Brain microvascular endothelial cell (primary cell): ENCODE data around the gene KCNK15.
A peak's percentile ranks its signal among the peaks of the same experiment; 100 is the strongest.

Experiments used
- DNase-seq: peaks from one replicate; pipeline ENCODE4 v3.0.0-alpha.2; 2020
- H3K27ac ChIP-seq: fragments of 250-450 bp; sonication (Bioruptor Pico); 2 replicates; pipeline ENCODE4 v1.5.1; 2020; ENCODE audit warnings: mild to moderate bottlenecking, moderate library complexity
- H3K27me3 ChIP-seq: fragments of 250-450 bp; sonication (Bioruptor Pico); replicated peaks from 2 replicates; pipeline ENCODE4 v1.5.1; 2020; ENCODE audit warnings: mild to moderate bottlenecking
- H3K36me3 ChIP-seq: fragments of 250-450 bp; sonication (Bioruptor Pico); replicated peaks from 2 replicates; pipeline ENCODE4 v1.5.1; 2020; ENCODE audit warnings: mild to moderate bottlenecking
- H3K4me3 ChIP-seq: 2 replicates; pipeline ENCODE4 v1.5.1; 2011; ENCODE audit warnings: low read depth, mild to moderate bottlenecking, control low read depth, low read length, moderate library complexity
- in situ Hi-C: cut with HindIII; loops from 2 replicates; pipeline ENCODE4 v1.10.0; 2017; ENCODE audit warnings: low sequenced_read_pairs, low pct_ligation_motif_present
- TF ChIP-seq, protein P1 (sequence below): IDR thresholded peaks from 2 replicates; pipeline ENCODE4 v1.5.1; 2011; ENCODE audit warnings: low read depth, mild to moderate bottlenecking, moderate library complexity, low read length, control low read depth, inconsistent platforms; ENCODE audit errors: missing control alignments

KCNK15 gene

DNA sequence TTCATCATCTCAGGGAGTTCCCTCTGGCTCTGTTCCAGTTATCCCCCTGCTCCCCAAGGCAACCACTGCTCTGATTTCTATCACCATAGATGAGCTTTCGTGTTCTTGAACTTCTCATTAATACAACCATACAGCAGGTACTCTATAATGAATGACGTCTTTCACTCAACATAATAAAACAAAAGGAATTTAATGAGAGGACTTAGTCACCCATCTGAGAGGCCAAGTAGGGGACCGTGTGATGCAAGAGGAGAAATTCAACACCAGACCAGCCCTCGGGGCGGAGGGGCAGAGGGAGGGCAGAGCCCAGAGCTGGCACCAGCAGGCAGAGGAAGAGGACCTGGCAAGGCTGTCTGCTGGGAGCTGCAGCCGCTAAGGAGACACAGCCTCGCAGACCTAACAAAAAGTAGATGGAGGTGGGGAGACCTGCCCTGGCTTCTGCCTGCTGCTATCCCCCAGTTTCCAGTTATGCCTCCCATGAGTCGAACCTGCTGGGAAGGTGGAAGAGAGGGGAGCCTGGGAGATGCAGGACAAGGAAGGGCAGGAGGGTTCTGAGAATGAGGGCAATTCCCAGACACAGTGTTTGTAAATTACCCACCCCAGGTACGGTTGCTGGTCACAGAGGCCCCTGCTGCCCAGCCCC, 16.7 kb upstream of the KCNK15 start:
- TF ChIP-seq, protein P1, sequence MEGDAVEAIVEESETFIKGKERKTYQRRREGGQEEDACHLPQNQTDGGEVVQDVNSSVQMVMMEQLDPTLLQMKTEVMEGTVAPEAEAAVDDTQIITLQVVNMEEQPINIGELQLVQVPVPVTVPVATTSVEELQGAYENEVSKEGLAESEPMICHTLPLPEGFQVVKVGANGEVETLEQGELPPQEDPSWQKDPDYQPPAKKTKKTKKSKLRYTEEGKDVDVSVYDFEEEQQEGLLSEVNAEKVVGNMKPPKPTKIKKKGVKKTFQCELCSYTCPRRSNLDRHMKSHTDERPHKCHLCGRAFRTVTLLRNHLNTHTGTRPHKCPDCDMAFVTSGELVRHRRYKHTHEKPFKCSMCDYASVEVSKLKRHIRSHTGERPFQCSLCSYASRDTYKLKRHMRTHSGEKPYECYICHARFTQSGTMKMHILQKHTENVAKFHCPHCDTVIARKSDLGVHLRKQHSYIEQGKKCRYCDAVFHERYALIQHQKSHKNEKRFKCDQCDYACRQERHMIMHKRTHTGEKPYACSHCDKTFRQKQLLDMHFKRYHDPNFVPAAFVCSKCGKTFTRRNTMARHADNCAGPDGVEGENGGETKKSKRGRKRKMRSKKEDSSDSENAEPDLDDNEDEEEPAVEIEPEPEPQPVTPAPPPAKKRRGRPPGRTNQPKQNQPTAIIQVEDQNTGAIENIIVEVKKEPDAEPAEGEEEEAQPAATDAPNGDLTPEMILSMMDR, result no peak
- Histone ChIP-seq H3K4me3 (no peak overlapping the region), H3K36me3 (no peaks in the 10 kb centered on the region), H3K27me3 (no peaks in the 10 kb centered on the region), H3K27ac (no peak overlapping the region)
- peak; percentile 56 for DNase-seq
- in situ Hi-C loops, result no loop called here

DNA sequence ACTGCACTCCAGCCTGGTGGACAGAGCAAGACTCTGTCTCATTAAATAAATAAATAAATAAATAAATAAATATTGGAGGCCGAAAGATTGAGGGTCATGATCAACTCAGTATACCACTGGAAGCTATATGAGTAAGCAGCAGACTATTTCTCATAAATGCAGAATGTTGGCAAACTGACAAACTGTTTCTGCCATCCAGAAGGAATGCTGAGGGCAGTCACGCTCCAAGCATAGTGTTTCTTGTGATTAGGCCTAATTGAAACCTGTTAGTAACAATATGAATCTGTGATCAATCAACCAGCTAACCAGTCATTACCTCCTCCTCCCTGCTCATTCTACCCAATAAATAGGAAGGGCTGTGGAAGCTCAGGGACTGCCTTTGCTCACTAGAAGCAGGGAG, 15.2 kb upstream of the KCNK15 start:
- H3K36me3 ChIP-seq, result no peaks in the 10 kb centered on the region
- in situ Hi-C loops, result loop anchor here (5.0 kb wide), 1 partner anchor 48 kb away; no protein-coding TSS in a partner anchor
- TF ChIP-seq, protein P1, result no peak
- DNase-seq, result peak; percentile 73
- peak overlapping the region; percentile 27 for H3K27ac ChIP-seq
- no peaks in the 10 kb centered on the region for H3K27me3 ChIP-seq
- H3K4me3 ChIP-seq, result no peak overlapping the region

DNA sequence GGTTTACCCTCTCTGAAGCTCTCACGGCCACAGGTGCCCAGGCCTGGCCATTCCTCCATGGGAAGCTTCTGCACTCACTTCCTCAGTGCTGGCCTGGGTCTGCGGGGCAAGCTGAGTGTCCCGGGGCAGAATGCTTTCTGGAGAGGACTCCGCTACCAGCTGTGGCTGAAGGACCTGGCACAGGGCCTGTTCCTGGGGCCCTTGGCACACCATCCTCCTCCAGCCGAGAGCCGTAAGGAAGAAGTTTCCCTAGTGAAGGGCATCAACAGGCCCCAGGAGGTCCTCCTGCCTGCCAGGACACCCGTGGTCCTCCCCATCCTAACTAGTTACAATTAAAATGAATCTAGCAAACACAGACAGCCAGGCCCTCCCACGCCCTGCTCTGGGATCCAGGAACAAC, 14.0 kb upstream of the KCNK15 start:
- in situ Hi-C loops, result loop anchor here (5.0 kb wide), 1 partner anchor 49 kb away; no protein-coding TSS in a partner anchor
- H3K27ac ChIP-seq, result no peak overlapping the region
- no peak for DNase-seq
- TF ChIP-seq, protein P1, result no peak
- H3K27me3 ChIP-seq, result no peaks in the 10 kb centered on the region
- H3K36me3 ChIP-seq, result no peaks in the 10 kb centered on the region
- no peak overlapping the region for H3K4me3 ChIP-seq

DNA sequence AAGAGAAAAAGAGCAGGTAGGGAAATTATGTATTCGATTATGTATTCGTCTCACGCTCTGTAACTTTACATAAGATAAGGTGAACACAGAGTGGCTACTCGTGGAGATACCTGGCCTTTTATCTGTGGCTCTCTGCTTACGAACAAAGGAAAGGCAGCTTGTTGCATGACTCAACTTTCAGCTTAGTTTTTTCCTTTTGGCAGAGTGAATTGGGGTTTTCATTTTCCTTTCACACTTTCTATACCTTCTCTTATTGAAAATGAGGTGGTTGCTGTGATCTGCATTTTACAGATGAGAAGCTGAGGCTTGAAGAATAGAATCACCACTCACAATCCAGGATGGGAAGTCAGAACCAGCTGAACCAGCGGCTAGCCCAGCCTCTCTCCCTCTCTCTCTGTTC, 13.3 kb upstream of the KCNK15 start:
- TF ChIP-seq, protein P1, result no peak

DNA sequence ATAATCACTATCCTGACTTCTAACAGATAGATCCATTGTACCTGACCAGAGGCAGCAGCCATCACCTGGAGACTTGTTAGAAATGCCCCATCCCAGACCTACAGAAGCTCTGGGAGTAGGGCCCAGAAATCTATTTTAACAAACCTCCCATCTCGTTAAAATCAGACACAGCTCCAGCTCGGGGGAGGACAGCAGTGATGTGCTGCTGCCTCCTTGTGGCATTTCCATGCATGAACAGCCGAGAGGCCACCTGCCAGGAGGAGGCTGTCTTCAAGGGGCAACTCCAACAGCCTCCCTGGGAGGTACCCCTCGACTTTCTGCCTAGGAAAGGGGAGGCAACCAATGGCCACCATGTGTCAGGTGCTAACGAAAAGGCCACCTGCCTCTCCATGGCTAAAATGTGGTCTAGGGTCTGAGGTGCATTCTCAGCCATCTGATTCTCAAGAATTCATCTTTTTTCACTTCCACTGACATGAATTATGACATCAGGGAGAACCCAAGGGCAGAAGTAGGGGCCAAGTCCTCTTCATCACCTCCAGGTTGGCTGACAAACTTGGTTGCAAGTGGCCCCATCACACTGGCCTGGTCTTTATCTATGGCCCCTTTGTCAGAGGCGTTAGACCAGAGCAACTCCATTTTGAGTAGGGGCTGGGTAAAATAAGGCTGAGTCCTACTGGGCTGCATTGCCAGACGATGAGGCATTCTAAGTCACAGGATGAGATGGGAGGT, 12.2 kb upstream of the KCNK15 start:
- TF ChIP-seq, protein P1, result peak; percentile 93
- Histone ChIP-seq H3K36me3 (no peaks in the 10 kb centered on the region), H3K27ac (no peak overlapping the region), H3K4me3 (no peak overlapping the region), H3K27me3 (no peaks in the 10 kb centered on the region)
- peak; percentile 55 for DNase-seq
- in situ Hi-C loops, result loop anchor here (5.0 kb wide), 1 partner anchor 51 kb away; no protein-coding TSS in a partner anchor

More for the DNA sequence above, 13.3 kb upstream of the KCNK15 start:
- Histone ChIP-seq H3K4me3 (no peak overlapping the region), H3K27ac (no peak overlapping the region), H3K36me3 (no peaks in the 10 kb centered on the region), H3K27me3 (no peaks in the 10 kb centered on the region)
- in situ Hi-C loops, result loop anchor here (5.0 kb wide), 1 partner anchor 50 kb away; no protein-coding TSS in a partner anchor
- no peak for DNase-seq
